ENCODE results near the gene PPP3R1.
A peak's percentile ranks its signal among the peaks of the same experiment; 100 is the strongest.

The PPP3R1 gene

DNA sequence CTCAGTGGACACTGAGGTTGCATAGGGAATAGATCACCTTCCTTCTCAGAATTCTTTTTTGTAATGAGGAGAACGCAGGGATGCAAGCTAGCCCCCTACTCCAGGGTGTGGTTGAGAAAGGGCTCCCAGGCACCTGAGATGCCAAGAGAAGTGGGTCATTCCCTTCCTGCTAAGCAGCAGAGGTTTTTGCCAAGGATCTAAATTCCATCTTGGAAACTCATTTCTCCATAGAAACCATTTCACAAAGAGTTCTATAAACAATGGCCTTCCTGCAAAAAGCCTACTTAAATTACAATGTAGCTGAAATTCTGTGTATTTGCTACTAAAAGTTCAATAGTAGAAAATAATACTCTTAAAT is 3.7 kb upstream of the PPP3R1 start:
- TF ChIP-seq CTCF (IDR thresholded peaks at IDR 0.05; ENCODE audit: insufficient read depth, low read length, poor library complexity, severe bottlenecking) = no peak
- H3K36me3 ChIP-seq (ENCODE audit: control insufficient read depth, insufficient read depth, low read length) = no peaks in the 10 kb centered on the region
- no peak overlapping the region for H3K4me3 ChIP-seq (replicated peaks; ENCODE audit: low read depth, low read length)

GRCh38 chr2:68253219-68254068 is 1.1 kb upstream of the PPP3R1 start:
- Histone ChIP-seq H3K4me3 (replicated peaks; ENCODE audit: low read depth, low read length) (peak overlapping the region; percentile 97), H3K36me3 (ENCODE audit: control insufficient read depth, insufficient read depth, low read length) (no peaks in the 10 kb centered on the region), H3K27me3 (replicated peaks; ENCODE audit: control insufficient read depth, insufficient read depth, low read length) (no peaks in the 10 kb centered on the region)
- TF ChIP-seq CTCF (IDR thresholded peaks at IDR 0.05; ENCODE audit: insufficient read depth, low read length, poor library complexity, severe bottlenecking) = no peak
- no peak for DNase-seq (ENCODE audit: extremely low read depth, insufficient read length)

More for the DNA sequence above, 3.7 kb upstream of the PPP3R1 start:
- no peak for DNase-seq (ENCODE audit: extremely low read depth, insufficient read length)
- no peaks in the 10 kb centered on the region for H3K27me3 ChIP-seq (replicated peaks; ENCODE audit: control insufficient read depth, insufficient read depth, low read length)

DNA sequence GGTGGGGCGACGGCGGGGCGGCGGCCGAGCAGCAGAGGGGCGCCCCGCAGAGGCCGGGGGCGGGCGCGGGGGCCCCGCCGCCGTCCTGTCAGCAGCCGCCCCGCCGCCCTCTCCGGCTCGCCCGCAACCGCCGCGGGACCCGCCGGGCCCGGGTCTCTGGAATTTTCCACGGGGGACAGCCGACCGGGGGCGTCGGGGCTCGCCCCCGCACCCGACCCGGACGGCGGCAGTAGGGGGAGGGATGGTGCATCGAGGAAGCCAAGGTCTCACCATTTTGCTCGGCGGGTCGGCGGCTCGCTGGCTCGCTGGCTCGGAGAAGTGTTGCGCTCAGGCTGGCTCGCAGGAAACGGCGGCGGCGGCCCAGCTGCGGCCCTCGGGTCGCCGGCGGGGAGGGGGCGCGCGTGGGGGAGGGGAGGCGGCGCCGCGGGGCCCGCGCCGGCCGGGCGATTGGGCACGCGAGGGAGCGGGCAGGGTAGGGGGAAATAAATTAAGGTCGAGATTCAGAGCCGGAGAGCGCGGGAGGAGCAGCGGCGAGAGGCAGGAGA is 405 bp downstream of the PPP3R1 start:
- no peak for DNase-seq (ENCODE audit: extremely low read depth, insufficient read length)
- no peak for TF ChIP-seq CTCF (IDR thresholded peaks at IDR 0.05; ENCODE audit: insufficient read depth, low read length, poor library complexity, severe bottlenecking)
- Histone ChIP-seq H3K36me3 (ENCODE audit: control insufficient read depth, insufficient read depth, low read length) (no peaks in the 10 kb centered on the region), H3K27me3 (replicated peaks; ENCODE audit: control insufficient read depth, insufficient read depth, low read length) (no peaks in the 10 kb centered on the region), H3K4me3 (replicated peaks; ENCODE audit: low read depth, low read length) (peak overlapping the region; percentile 97)

DNA sequence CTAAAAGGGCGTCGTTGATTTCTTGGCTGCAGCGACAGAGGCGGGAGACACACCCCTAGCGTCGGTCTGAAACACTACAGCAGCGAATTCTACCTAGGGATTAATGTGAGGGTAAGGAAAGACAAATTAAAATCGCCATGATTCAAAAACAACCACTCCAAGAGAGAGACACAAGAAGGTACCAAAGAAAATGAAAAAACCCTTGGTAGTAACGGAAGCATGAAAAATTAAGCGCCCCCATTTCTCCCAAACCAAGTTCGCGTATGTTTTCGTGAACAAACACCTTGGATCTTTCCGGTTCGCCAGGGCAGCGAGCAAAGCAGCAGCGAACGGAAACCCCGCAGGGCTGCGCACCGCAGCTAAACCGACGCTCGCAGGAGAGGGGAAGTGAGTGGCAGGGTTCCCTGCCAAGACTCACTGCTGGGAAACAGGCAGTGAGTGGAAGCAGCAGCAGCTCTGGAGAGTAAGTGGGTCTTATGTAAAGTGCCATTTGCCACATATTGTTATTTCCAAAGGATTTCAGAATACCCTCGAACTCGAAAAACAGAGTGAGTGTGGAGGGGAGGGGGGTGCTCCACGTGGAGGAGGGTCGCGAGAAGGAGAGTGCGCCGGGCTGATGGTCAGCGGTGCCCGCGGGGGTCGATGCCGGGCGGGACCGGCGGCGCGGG is 1.0 kb downstream of the PPP3R1 start:
- DNase-seq (ENCODE audit: extremely low read depth, insufficient read length) = peak; percentile 76
- TF ChIP-seq CTCF (IDR thresholded peaks at IDR 0.05; ENCODE audit: insufficient read depth, low read length, poor library complexity, severe bottlenecking) = peak; percentile 75
- H3K36me3 ChIP-seq (ENCODE audit: control insufficient read depth, insufficient read depth, low read length) = no peaks in the 10 kb centered on the region
- peak overlapping the region; percentile 97 for H3K4me3 ChIP-seq (replicated peaks; ENCODE audit: low read depth, low read length)
- H3K27me3 ChIP-seq (replicated peaks; ENCODE audit: control insufficient read depth, insufficient read depth, low read length) = no peaks in the 10 kb centered on the region

- H3K36me3 ChIP-seq (ENCODE audit: control insufficient read depth, insufficient read depth, low read length) = no peaks in the 10 kb centered on the region
- no peak for DNase-seq (ENCODE audit: extremely low read depth, insufficient read length)
- no peak for TF ChIP-seq CTCF (IDR thresholded peaks at IDR 0.05; ENCODE audit: insufficient read depth, low read length, poor library complexity, severe bottlenecking)
- H3K4me3 ChIP-seq (replicated peaks; ENCODE audit: low read depth, low read length) = peak overlapping the region; percentile 97
- H3K27me3 ChIP-seq (replicated peaks; ENCODE audit: control insufficient read depth, insufficient read depth, low read length) = no peaks in the 10 kb centered on the region
Measured at GRCh38 chr2:68250652-68251186, 1.6 kb downstream of the PPP3R1 start.

All from GM06990 (cell line).